ENCODE measurements around the gene SERHL2. TPM values are rescaled to one million over a fixed set of nuclear protein-coding genes. Genes with fewer than 3 reads are reported as not detected.
A peak's percentile ranks its signal among the peaks of the same experiment; 100 is the strongest.
"Not testable (repeated sequence)": the region's sequence is repeated elsewhere in the genome, so short reads cannot be mapped to it uniquely, and the experiment has no call there.

Gene SERHL2
- total and polyA plus RNA-seq, 2 experiments from 2014 or later, result 4.8 to 5.0 TPM

GRCh38 chr22:42560381-42560780 is 6.6 kb downstream of the SERHL2 start:
- H3K4me3 ChIP-seq, result no peak overlapping the region
- no peak overlapping the region for H3K27ac ChIP-seq
- H4K20me1 ChIP-seq (ENCODE audit: insufficient read depth), result no peaks in the 10 kb centered on the region
- 79 to 81% methylated on average over 8 of the region's 8 CpGs for WGBS, 2 experiments (ENCODE audit: low coverage in 1 of 2, low lambda C conversion rate in 2 of 2, missing lambda C conversion rate in 2 of 2)
- no peaks in the 10 kb centered on the region for H3K9me2 ChIP-seq (ENCODE audit: insufficient read depth)
- no peaks in the 10 kb centered on the region for H3K27me3 ChIP-seq (replicated peaks; ENCODE audit: insufficient read depth)
- H3K4me2 ChIP-seq (ENCODE audit: unreplicated experiment), result no peak overlapping the region
- no peaks in the 10 kb centered on the region for H3K9me3 ChIP-seq (ENCODE audit: low read depth)
- in situ Hi-C loops (cut with MboI), result no loop called here
- H2AFZ ChIP-seq, result no peak overlapping the region
- H3K79me2 ChIP-seq (ENCODE audit: insufficient read depth), result no peaks in the 10 kb centered on the region
- no peak for DNase-seq
- no peak for TF ChIP-seq EZH2 (IDR thresholded peaks at IDR 0.05; ENCODE audit: insufficient read depth, poor library complexity, severe bottlenecking)
- TF ChIP-seq EZH2phosphoT487 (IDR thresholded peaks at IDR 0.05; ENCODE audit: insufficient read depth, low read depth), result no peak
- no peaks in the 10 kb centered on the region for H3F3A ChIP-seq (ENCODE audit: insufficient read depth)
- no peak overlapping the region for H3K9ac ChIP-seq
- H3K4me1 ChIP-seq (ENCODE audit: insufficient read depth), result no peaks in the 10 kb centered on the region
- H3K36me3 ChIP-seq (ENCODE audit: low read depth), result no peaks in the 10 kb centered on the region

- H2AFZ ChIP-seq, result no peak overlapping the region
- in situ Hi-C loops (cut with MboI), result no loop called here
- WGBS, 2 experiments (ENCODE audit: low coverage in 1 of 2, low lambda C conversion rate in 2 of 2, missing lambda C conversion rate in 2 of 2), result 84 to 90% methylated on average over 7 of the region's 7 CpGs
- H3K79me2 ChIP-seq (ENCODE audit: insufficient read depth), result no peaks in the 10 kb centered on the region
- no peak overlapping the region for H3K4me2 ChIP-seq (ENCODE audit: unreplicated experiment)
- H3K4me1 ChIP-seq (ENCODE audit: insufficient read depth), result no peaks in the 10 kb centered on the region
- no peak overlapping the region for H3K4me3 ChIP-seq
- no peaks in the 10 kb centered on the region for H3K9me3 ChIP-seq (ENCODE audit: low read depth)
- H3F3A ChIP-seq (ENCODE audit: insufficient read depth), result no peaks in the 10 kb centered on the region
- no peak overlapping the region for H3K27ac ChIP-seq
- no peak for TF ChIP-seq EZH2 (IDR thresholded peaks at IDR 0.05; ENCODE audit: insufficient read depth, poor library complexity, severe bottlenecking)
- TF ChIP-seq EZH2phosphoT487 (IDR thresholded peaks at IDR 0.05; ENCODE audit: insufficient read depth, low read depth), result no peak
- DNase-seq, result peak; percentile 34
- H4K20me1 ChIP-seq (ENCODE audit: insufficient read depth), result no peaks in the 10 kb centered on the region
- no peaks in the 10 kb centered on the region for H3K9me2 ChIP-seq (ENCODE audit: insufficient read depth)
- no peaks in the 10 kb centered on the region for H3K36me3 ChIP-seq (ENCODE audit: low read depth)
- no peak overlapping the region for H3K9ac ChIP-seq
- no peaks in the 10 kb centered on the region for H3K27me3 ChIP-seq (replicated peaks; ENCODE audit: insufficient read depth)
Measured at GRCh38 chr22:42560781-42561180, 7.0 kb downstream of the SERHL2 start.

GRCh38 chr22:42561856-42562255 is 8.1 kb downstream of the SERHL2 start:
- no peaks in the 10 kb centered on the region for H4K20me1 ChIP-seq (ENCODE audit: insufficient read depth)
- no peak overlapping the region for H3K4me2 ChIP-seq (ENCODE audit: unreplicated experiment)
- no peaks in the 10 kb centered on the region for H3K9me3 ChIP-seq (ENCODE audit: low read depth)
- H3K27me3 ChIP-seq (replicated peaks; ENCODE audit: insufficient read depth), result no peaks in the 10 kb centered on the region
- no peaks in the 10 kb centered on the region for H3K36me3 ChIP-seq (ENCODE audit: low read depth)
- no peak overlapping the region for H3K27ac ChIP-seq
- TF ChIP-seq EZH2 (IDR thresholded peaks at IDR 0.05; ENCODE audit: insufficient read depth, poor library complexity, severe bottlenecking), result no peak
- no peak for TF ChIP-seq EZH2phosphoT487 (IDR thresholded peaks at IDR 0.05; ENCODE audit: insufficient read depth, low read depth)
- no peak for DNase-seq
- H3K9ac ChIP-seq, result no peak overlapping the region
- H3F3A ChIP-seq (ENCODE audit: insufficient read depth), result no peaks in the 10 kb centered on the region
- no peak overlapping the region for H3K4me3 ChIP-seq
- WGBS, 2 experiments (ENCODE audit: low coverage in 1 of 2, low lambda C conversion rate in 2 of 2, missing lambda C conversion rate in 2 of 2), result 74 to 83% methylated on average over 5 of the region's 5 CpGs
- H3K79me2 ChIP-seq (ENCODE audit: insufficient read depth), result no peaks in the 10 kb centered on the region
- no peaks in the 10 kb centered on the region for H3K4me1 ChIP-seq (ENCODE audit: insufficient read depth)
- no peak overlapping the region for H2AFZ ChIP-seq
- H3K9me2 ChIP-seq (ENCODE audit: insufficient read depth), result no peaks in the 10 kb centered on the region
- in situ Hi-C loops (cut with MboI), result no loop called here

- Histone ChIP-seq H3K4me1 (ENCODE audit: insufficient read depth) (no peaks in the 10 kb centered on the region), H3K27me3 (replicated peaks; ENCODE audit: insufficient read depth) (no peaks in the 10 kb centered on the region), H3K36me3 (ENCODE audit: low read depth) (no peaks in the 10 kb centered on the region), H4K20me1 (ENCODE audit: insufficient read depth) (no peaks in the 10 kb centered on the region), H2AFZ (no peak overlapping the region), H3F3A (ENCODE audit: insufficient read depth) (no peaks in the 10 kb centered on the region), H3K9ac (no peak overlapping the region), H3K9me2 (ENCODE audit: insufficient read depth) (no peaks in the 10 kb centered on the region), H3K4me3 (no peak overlapping the region), H3K79me2 (ENCODE audit: insufficient read depth) (no peaks in the 10 kb centered on the region), H3K9me3 (ENCODE audit: low read depth) (no peaks in the 10 kb centered on the region), H3K27ac (no peak overlapping the region), H3K4me2 (ENCODE audit: unreplicated experiment) (no peak overlapping the region)
- no peak for TF ChIP-seq EZH2phosphoT487 (IDR thresholded peaks at IDR 0.05; ENCODE audit: insufficient read depth, low read depth)
- TF ChIP-seq EZH2 (IDR thresholded peaks at IDR 0.05; ENCODE audit: insufficient read depth, poor library complexity, severe bottlenecking), result no peak
- no peak for DNase-seq
- 83 to 85% methylated on average over 8 of the region's 8 CpGs for WGBS, 2 experiments (ENCODE audit: low coverage in 1 of 2, low lambda C conversion rate in 2 of 2, missing lambda C conversion rate in 2 of 2)
- in situ Hi-C loops (cut with MboI), result no loop called here
Measured at GRCh38 chr22:42562279-42562678, 8.5 kb downstream of the SERHL2 start.

- no peak overlapping the region for H3K9ac ChIP-seq
- H3K9me2 ChIP-seq (ENCODE audit: insufficient read depth), result no peaks in the 10 kb centered on the region
- no peak for TF ChIP-seq EZH2phosphoT487 (IDR thresholded peaks at IDR 0.05; ENCODE audit: insufficient read depth, low read depth)
- no peak for TF ChIP-seq EZH2 (IDR thresholded peaks at IDR 0.05; ENCODE audit: insufficient read depth, poor library complexity, severe bottlenecking)
- H3F3A ChIP-seq (ENCODE audit: insufficient read depth), result no peaks in the 10 kb centered on the region
- H3K79me2 ChIP-seq (ENCODE audit: insufficient read depth), result no peaks in the 10 kb centered on the region
- no peaks in the 10 kb centered on the region for H3K9me3 ChIP-seq (ENCODE audit: low read depth)
- H3K4me1 ChIP-seq (ENCODE audit: insufficient read depth), result no peaks in the 10 kb centered on the region
- 51 to 57% methylated on average over 2 of the region's 2 CpGs for WGBS, 2 experiments (ENCODE audit: low coverage in 1 of 2, low lambda C conversion rate in 2 of 2, missing lambda C conversion rate in 2 of 2)
- in situ Hi-C loops (cut with MboI), result no loop called here
- no peak overlapping the region for H2AFZ ChIP-seq
- H3K4me3 ChIP-seq, result no peak overlapping the region
- no peaks in the 10 kb centered on the region for H3K36me3 ChIP-seq (ENCODE audit: low read depth)
- H3K4me2 ChIP-seq (ENCODE audit: unreplicated experiment), result no peak overlapping the region
- no peak overlapping the region for H3K27ac ChIP-seq
- DNase-seq, result no peak
- H3K27me3 ChIP-seq (replicated peaks; ENCODE audit: insufficient read depth), result no peaks in the 10 kb centered on the region
- no peaks in the 10 kb centered on the region for H4K20me1 ChIP-seq (ENCODE audit: insufficient read depth)
Measured at GRCh38 chr22:42562684-42563083, 8.9 kb downstream of the SERHL2 start.

GRCh38 chr22:42563943-42564342 is 10.2 kb downstream of the SERHL2 start:
- in situ Hi-C loops (cut with MboI); H3K9me2 ChIP-seq (ENCODE audit: insufficient read depth); H2AFZ ChIP-seq; H3K9ac ChIP-seq; DNase-seq; H3K27me3 ChIP-seq (replicated peaks; ENCODE audit: insufficient read depth); H3K36me3 ChIP-seq (ENCODE audit: low read depth); H3K4me1 ChIP-seq (ENCODE audit: insufficient read depth); H3K4me2 ChIP-seq (ENCODE audit: unreplicated experiment); H3F3A ChIP-seq (ENCODE audit: insufficient read depth); H3K79me2 ChIP-seq (ENCODE audit: insufficient read depth); H3K27ac ChIP-seq; H3K9me3 ChIP-seq (ENCODE audit: low read depth); H3K4me3 ChIP-seq; H4K20me1 ChIP-seq (ENCODE audit: insufficient read depth): not testable (repeated sequence)
- WGBS, 2 experiments (ENCODE audit: low coverage in 1 of 2, low lambda C conversion rate in 2 of 2, missing lambda C conversion rate in 2 of 2), result 92 to 97% methylated on average over 3 of the region's 3 CpGs
